ENCODE results near the gene FMO5. TPM values are rescaled to one million over a fixed set of nuclear protein-coding genes. Genes with fewer than 3 reads are reported as not detected.
"Not testable (repeated sequence)": the region's sequence is repeated elsewhere in the genome, so short reads cannot be mapped to it uniquely, and the experiment has no call there.

FMO5 gene
- total RNA-seq, 1 donor from 2014 or later = 3.3 TPM

- peak; percentile 98 for ATAC-seq
- intact Hi-C loops (cut with micrococcal nuclease) = loop anchor here (2.0 kb wide), 1 partner anchor 70 kb away; the partner anchor contains the start of gene PRKAB2
- DNase-seq = peak; percentile 99
These were observed 17.5 kb upstream of the FMO5 start, which contains the start of gene CHD1L for GRCh38 chr1:147242449-147243227. Gene CHD1L, plus strand, starts transcription at chr1:147242684. Its CDS starts 20 bp downstream, at chr1:147242704.

- ATAC-seq = no peak
- no peak for DNase-seq
- intact Hi-C loops (cut with micrococcal nuclease) = loop anchor here (2.0 kb wide), 1 partner anchor 69 kb away; the partner anchor contains the start of gene PRKAB2
These were observed 16.9 kb upstream of the FMO5 start for GRCh38 chr1:147241934-147242448.

- intact Hi-C loops (cut with micrococcal nuclease); ATAC-seq; DNase-seq: not testable (repeated sequence)
These were observed 15.1 kb upstream of the FMO5 start for GRCh38 chr1:147240131-147240721.

- no peak for DNase-seq
- intact Hi-C loops (cut with micrococcal nuclease) = no loop called here
- ATAC-seq = no peak
These were observed 14.0 kb upstream of the FMO5 start for GRCh38 chr1:147238925-147239820.

- intact Hi-C loops (cut with micrococcal nuclease) = no loop called here
- DNase-seq (no peak), ATAC-seq (no peak)
These were observed 13.1 kb upstream of the FMO5 start for GRCh38 chr1:147238053-147238902.

- DNase-seq = no peak
- no peak for ATAC-seq
- intact Hi-C loops (cut with micrococcal nuclease) = no loop called here
These were observed 12.0 kb upstream of the FMO5 start for GRCh38 chr1:147236959-147237791.

- ATAC-seq (no peak), DNase-seq (no peak)
- intact Hi-C loops (cut with micrococcal nuclease) = no loop called here
These were observed 11.3 kb upstream of the FMO5 start for GRCh38 chr1:147236448-147236847.

- no peak for ATAC-seq
These were observed 10.7 kb upstream of the FMO5 start for GRCh38 chr1:147235822-147236221.

GRCh38 chr1:147233903-147234302, 8.8 kb upstream of the FMO5 start:
- ATAC-seq; DNase-seq; intact Hi-C loops (cut with micrococcal nuclease): not testable (repeated sequence)

More at GRCh38 chr1:147235822-147236221, 10.7 kb upstream of the FMO5 start:
- intact Hi-C loops (cut with micrococcal nuclease) = no loop called here
- DNase-seq = no peak

- intact Hi-C loops (cut with micrococcal nuclease); ATAC-seq; DNase-seq: not testable (repeated sequence)
These were observed 5.9 kb upstream of the FMO5 start for GRCh38 chr1:147231032-147231431.

GRCh38 chr1:147223740-147224615, 1.2 kb downstream of the FMO5 start:
- no peak for ATAC-seq
- intact Hi-C loops (cut with micrococcal nuclease) = no loop called here
- no peak for DNase-seq

- intact Hi-C loops (cut with micrococcal nuclease) = no loop called here
- ATAC-seq (no peak), DNase-seq (no peak)
These were observed 6.5 kb downstream of the FMO5 start for GRCh38 chr1:147218606-147219005.

GRCh38 chr1:147217141-147217540, 8.0 kb downstream of the FMO5 start:
- DNase-seq (no peak), ATAC-seq (no peak)
- intact Hi-C loops (cut with micrococcal nuclease) = no loop called here

- ATAC-seq (no peak), DNase-seq (no peak)
These were observed 9.0 kb downstream of the FMO5 start for GRCh38 chr1:147216124-147216523.

GRCh38 chr1:147215540-147215916, 9.6 kb downstream of the FMO5 start:
- intact Hi-C loops (cut with micrococcal nuclease) = no loop called here
- ATAC-seq = no peak

More at GRCh38 chr1:147216124-147216523, 9.0 kb downstream of the FMO5 start:
- intact Hi-C loops (cut with micrococcal nuclease) = no loop called here

GRCh38 chr1:147214842-147215539, 10.1 kb downstream of the FMO5 start:
- intact Hi-C loops (cut with micrococcal nuclease) = no loop called here
- no peak for ATAC-seq
- DNase-seq = no peak

More at GRCh38 chr1:147215540-147215916, 9.6 kb downstream of the FMO5 start:
- no peak for DNase-seq
